ENCODE results near the gene KIFC3. TPM values are rescaled to one million over a fixed set of nuclear protein-coding genes. Genes with fewer than 3 reads are reported as not detected.

KIFC3 gene
- total RNA-seq, 1 donor from 2014 or later, result 0.76 TPM

DNA sequence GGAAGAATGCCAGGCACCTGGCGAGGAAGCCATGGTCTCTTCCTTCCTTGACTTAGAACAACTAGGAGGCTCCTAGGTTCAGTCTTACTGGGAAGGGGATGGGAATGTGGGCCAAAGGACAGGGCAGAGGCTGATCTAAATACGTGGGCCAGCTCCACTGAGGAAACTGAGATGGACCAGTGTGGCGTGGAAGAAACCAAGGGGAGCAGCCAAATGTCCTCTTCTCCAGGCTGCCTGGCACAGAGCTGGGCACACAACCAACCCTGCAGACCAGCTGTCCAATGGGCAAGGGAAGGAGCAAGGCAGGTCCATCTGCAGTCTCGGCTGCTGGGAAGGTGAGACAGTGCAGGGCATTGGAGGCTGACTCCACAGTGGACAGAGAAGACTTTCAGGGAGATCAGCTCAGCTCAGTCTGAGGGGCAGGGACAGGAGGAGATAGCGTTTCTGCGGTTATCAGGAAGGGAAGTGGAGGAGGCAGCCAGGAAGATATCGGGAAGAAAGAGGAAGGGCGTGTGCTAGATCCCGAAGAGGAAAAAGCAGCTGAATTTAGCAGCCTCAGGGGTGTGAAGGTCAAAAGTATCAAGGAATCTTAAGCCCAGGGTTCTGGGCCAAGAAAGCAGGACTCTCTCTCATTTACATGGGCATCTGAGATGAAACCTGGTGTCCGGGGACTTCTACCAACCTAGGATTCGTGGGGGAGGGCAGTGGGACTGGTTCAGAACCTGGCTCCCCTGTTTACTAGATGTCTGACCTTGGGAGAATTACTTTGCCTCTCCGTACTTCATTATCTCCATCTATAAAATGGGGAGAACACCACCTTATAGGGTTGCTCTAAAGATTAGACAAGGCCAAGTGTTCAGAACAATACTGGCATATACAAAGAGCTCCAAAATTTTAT is 1.8 kb downstream of the KIFC3 start:
- Mint-ChIP-seq H3K4me3 (ENCODE audit: unreplicated experiment) (peak overlapping the region; percentile 65), H3K27me3 (ENCODE audit: unreplicated experiment) (peaks cover 9% of the 10 kb centered on the region), H3K27ac (ENCODE audit: unreplicated experiment) (peak overlapping the region; percentile 43), H3K9me3 (ENCODE audit: unreplicated experiment) (peaks cover 7% of the 10 kb centered on the region), H3K36me3 (ENCODE audit: unreplicated experiment) (no peaks in the 10 kb centered on the region), H3K4me1 (ENCODE audit: low read depth, unreplicated experiment) (peaks cover 20% of the 10 kb centered on the region)
- DNase-seq, result no peak
- TF ChIP-seq, protein P1, sequence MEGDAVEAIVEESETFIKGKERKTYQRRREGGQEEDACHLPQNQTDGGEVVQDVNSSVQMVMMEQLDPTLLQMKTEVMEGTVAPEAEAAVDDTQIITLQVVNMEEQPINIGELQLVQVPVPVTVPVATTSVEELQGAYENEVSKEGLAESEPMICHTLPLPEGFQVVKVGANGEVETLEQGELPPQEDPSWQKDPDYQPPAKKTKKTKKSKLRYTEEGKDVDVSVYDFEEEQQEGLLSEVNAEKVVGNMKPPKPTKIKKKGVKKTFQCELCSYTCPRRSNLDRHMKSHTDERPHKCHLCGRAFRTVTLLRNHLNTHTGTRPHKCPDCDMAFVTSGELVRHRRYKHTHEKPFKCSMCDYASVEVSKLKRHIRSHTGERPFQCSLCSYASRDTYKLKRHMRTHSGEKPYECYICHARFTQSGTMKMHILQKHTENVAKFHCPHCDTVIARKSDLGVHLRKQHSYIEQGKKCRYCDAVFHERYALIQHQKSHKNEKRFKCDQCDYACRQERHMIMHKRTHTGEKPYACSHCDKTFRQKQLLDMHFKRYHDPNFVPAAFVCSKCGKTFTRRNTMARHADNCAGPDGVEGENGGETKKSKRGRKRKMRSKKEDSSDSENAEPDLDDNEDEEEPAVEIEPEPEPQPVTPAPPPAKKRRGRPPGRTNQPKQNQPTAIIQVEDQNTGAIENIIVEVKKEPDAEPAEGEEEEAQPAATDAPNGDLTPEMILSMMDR (IDR thresholded peaks at IDR 0.05; ENCODE audit: partially characterized antibody, unreplicated experiment), result no peak

DNA sequence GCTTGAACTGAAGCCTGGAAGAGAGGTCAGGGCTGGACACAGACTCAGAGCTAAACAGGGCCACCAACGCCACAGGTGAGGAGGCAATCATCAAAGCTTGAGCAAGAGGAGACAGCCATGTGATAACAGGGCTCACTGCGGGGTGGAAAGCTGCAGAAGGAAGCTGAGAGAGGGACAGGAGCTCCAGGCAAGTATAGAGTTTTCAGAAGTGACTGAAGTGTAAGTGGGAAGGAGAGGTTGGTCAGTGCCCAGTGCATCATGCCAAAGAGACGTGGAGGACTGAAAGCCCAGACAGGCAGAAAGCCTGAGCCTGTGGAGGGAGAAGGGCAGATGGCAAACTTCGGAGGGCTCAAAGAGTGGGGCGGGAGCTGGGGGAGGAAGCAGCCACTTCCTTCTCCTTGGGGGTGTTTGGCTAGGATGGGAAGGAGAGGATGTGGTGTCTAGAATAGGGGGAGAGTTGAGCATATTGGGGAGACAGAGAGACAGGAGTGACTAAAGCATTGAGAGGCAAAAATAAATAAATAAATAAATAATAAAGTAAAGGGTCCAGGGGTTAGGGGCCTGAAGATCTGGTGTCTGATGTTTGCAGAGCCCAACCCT is 2.6 kb downstream of the KIFC3 start:
- no peaks in the 10 kb centered on the region for H3K36me3 Mint-ChIP-seq (ENCODE audit: unreplicated experiment)
- no peak for DNase-seq
- peaks cover 20% of the 10 kb centered on the region for H3K4me1 Mint-ChIP-seq (ENCODE audit: low read depth, unreplicated experiment)
- no peak overlapping the region for H3K27ac Mint-ChIP-seq (ENCODE audit: unreplicated experiment)
- H3K9me3 Mint-ChIP-seq (ENCODE audit: unreplicated experiment), result peaks cover 7% of the 10 kb centered on the region
- TF ChIP-seq, protein P1 (IDR thresholded peaks at IDR 0.05; ENCODE audit: partially characterized antibody, unreplicated experiment), result no peak
- no peak overlapping the region for H3K4me3 Mint-ChIP-seq (ENCODE audit: unreplicated experiment)
- H3K27me3 Mint-ChIP-seq (ENCODE audit: unreplicated experiment), result peaks cover 9% of the 10 kb centered on the region

- TF ChIP-seq, protein P1 (IDR thresholded peaks at IDR 0.05; ENCODE audit: partially characterized antibody, unreplicated experiment), result no peak
- H3K4me1 Mint-ChIP-seq (ENCODE audit: low read depth, unreplicated experiment), result peaks cover 20% of the 10 kb centered on the region
- H3K27me3 Mint-ChIP-seq (ENCODE audit: unreplicated experiment), result peaks cover 9% of the 10 kb centered on the region
- H3K36me3 Mint-ChIP-seq (ENCODE audit: unreplicated experiment), result no peaks in the 10 kb centered on the region
- H3K9me3 Mint-ChIP-seq (ENCODE audit: unreplicated experiment), result peaks cover 7% of the 10 kb centered on the region
- H3K4me3 Mint-ChIP-seq (ENCODE audit: unreplicated experiment), result no peak overlapping the region
- no peak for DNase-seq
- H3K27ac Mint-ChIP-seq (ENCODE audit: unreplicated experiment), result no peak overlapping the region
Observed at GRCh38 chr16:57798953-57799599, 3.2 kb downstream of the KIFC3 start.

DNA sequence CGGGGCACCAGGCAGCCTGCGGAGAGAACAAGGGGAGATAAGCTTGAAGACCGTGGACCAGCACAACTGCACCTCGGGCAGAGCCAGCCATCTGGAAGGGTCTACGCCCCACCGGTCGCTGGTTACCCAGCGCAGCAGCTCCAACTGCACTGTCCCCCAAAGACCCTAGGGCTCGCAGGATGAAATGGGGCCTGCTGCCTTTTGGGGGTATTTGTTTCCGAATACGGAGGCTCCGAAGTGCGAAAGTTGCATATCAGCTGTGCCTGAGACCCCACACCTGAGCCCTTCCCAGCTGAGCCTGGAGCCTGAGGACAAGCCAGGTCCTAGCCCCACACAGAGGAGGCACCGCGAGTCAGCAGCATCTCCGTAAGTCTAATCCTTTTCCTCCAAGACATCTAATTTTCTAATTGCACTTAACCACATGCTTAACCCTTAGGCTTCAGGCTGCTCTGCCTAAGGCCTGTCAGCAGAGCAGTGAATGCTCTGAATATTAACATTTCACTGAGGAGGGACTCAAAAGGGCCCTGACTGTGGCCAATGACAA is 4.0 kb downstream of the KIFC3 start:
- no peaks in the 10 kb centered on the region for H3K36me3 Mint-ChIP-seq (ENCODE audit: unreplicated experiment)
- no peak overlapping the region for H3K4me3 Mint-ChIP-seq (ENCODE audit: unreplicated experiment)
- no peak overlapping the region for H3K27ac Mint-ChIP-seq (ENCODE audit: unreplicated experiment)
- H3K4me1 Mint-ChIP-seq (ENCODE audit: low read depth, unreplicated experiment), result peaks cover 18% of the 10 kb centered on the region
- H3K27me3 Mint-ChIP-seq (ENCODE audit: unreplicated experiment), result peaks cover 9% of the 10 kb centered on the region
- peaks cover 7% of the 10 kb centered on the region for H3K9me3 Mint-ChIP-seq (ENCODE audit: unreplicated experiment)
- no peak for DNase-seq
- TF ChIP-seq, protein P1 (IDR thresholded peaks at IDR 0.05; ENCODE audit: partially characterized antibody, unreplicated experiment), result no peak
